OCI-M1 (cell line): ENCODE measurements around the gene MCOLN1.

Source experiments
- DNase-seq: peaks from one replicate; lab custom pipeline; 2025; lab: John Stamatoyannopoulos, UW

MCOLN1 gene

DNA sequence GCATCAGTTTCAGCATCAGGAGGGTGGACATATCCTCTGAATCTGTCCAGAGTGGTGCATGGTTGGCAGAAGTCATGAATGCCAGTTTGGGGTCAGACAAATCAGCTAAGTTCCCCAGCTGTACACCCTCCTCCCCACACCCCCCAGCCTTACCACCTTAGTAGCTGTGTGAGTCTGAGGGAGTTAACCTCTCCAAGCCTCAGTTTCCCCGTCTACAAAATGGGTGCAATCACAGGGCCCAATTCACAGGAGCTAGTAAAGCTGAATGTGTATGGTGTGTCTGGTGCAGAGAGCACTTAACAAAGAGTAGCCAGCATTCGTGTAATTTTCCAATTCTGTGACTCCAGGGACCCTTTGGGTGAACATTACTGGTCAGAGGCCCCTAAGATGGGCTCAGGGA, 19.9 kb upstream of the MCOLN1 start:
- no peak for DNase-seq

DNA sequence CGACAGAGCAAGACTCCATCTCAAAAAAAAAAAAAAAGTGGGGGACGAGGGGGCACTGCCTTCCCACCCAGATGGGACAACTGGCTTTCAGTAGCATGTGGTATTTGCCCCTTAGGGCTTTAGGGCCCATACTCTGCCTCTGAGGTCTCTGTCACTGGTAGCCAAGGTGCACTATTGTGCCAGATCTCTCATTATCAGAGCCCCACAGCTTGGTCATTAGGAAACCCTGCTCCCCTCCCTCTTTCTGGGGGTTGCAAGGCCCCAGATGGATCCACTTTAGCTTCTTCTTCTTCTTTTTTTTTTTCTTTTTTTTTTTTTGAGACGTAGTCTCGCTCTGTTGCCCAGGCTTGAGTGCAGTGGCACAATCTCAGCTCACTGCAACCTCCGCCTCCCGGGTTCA, 17.7 kb upstream of the MCOLN1 start:
- DNase-seq: no peak

DNA sequence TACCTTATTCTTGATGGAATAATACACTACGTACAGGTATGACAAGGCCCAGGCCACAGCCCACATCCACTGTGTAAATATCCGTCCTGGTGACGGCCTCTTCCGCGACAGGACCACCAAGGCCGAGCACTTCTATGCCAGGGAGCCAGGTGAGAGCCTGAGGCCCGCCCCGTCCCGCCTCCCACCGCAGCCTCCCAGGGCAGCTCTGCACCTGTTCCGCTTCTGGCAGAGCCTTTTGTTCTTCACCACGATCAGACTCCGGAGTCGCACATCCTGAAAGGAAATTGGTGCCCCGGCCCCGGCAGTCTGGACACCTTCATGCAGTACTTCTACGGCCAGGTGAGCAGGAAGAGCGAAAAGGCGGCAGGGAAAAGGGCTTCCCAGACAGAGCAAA, 17.1 kb upstream of the MCOLN1 start:
- DNase-seq: no peak

DNA sequence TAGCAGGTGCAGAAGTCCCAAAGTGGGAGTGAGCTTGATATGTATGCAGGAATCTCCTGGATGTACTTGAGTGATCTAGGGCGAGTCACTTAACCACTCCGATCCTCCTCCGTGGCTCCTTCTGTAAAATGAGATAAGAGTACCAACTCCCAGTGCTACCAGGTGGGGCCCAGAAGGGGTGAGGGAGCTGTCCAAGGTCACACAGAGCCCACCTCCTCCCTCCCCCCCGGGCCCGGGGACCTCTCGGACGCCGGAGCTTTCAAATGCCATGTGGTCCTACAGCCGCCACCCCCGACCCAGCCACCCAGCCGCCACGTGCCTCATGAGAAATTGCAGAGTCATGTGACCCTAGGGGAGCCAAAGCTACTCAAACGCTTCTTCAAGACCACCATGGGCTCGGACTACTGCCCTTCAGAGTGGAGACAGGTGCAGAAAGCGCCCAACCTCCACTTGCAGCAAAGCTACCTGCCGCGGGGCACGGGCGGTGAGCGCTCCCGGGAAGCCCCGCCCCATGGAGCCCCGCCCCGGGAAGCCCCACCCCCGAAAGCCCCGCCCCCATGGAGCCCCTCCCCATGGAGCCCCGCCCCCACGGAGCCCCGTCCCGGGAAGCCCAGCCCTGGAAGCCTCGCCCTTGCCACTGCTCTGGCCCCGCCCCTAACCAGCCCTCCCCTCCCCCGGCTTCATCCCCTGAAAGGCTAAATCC, 16.6 kb upstream of the MCOLN1 start:
- DNase-seq: peak; percentile 70

DNA sequence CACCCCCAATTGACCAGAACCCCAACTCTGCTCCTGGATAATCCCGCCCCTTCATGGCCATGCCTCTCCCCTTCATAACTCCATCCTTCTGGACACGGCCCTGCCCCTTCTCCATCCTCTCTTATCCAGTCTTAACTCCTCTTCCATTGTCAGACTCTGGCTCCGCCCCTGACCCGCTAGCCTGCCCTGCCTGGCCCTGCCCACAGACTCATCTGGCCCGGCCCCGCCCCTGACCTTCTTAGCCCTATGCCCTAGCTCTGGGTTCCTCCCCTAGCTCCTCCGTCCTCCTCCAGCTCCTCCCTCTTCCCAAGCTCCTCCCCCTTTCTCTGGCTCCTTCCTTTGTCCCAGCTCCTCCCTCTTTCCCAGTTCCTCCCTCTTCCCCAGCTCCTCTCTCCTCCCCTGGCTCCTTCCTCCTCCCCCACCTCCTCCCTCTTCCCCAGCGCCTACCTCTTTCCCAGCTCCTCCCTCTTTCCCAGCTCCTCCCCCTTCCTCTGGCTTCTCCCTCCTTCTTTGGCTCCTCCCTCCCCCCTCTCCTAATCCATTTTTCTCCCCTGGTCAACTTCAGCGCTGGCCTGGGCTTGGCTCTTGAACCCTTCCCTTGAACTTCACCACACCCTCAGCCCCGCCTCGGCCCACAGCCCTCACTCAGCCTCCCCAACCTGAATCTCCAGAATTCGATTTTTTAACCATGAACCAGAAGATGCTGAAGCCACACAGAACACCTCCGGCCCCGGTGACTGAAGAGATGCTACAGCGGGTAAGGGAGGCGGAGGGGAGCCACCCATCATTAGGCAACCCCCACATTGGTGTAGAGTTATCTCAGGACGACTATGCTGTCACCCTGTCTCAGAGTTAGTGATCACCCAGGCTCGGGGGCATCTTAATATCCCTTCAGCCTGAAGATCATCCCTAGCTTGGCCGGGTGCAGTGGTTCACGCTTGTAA, 15.8 kb upstream of the MCOLN1 start:
- peak; percentile 90 for DNase-seq

DNA sequence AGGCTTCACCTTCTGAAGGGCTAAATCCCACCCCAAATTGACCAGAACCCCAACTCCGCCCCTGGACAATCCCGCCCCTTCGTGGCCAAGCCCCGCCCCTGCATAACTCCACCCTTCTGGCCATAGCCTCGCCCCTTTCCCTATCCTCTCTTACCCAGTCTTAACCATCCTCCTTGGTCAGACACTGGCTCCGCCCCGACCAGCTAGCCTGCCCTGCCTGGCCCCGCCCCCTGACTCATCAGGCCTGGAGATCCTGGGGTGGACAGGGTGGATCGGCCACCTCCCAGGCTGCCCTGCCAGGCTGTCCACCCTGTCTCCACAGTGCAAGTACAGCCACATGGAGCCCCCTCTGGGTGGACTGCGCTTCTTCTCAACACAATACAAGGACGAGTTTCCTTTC, 14.5 kb upstream of the MCOLN1 start:
- peak; percentile 82 for DNase-seq

DNA sequence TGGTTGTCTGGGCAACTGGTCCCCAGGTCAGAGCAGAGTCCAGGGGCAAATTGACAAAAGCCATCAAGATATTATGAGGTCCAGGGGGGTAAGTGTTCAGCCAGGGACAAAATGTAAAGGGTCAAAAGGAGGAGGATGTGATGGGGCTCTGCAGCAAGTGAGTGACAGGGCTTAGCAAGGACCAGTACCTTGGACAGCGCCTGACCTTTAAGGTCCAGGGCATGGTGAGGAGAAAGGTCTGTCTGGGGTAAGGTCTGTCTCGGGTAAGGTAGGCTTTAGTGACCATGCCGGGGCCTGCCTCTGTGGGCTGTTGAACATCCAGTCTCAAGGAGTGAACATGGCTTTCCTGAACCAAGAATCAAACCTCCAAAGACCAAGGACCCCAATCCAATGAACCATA, 12.8 kb upstream of the MCOLN1 start:
- DNase-seq: peak; percentile 18

DNA sequence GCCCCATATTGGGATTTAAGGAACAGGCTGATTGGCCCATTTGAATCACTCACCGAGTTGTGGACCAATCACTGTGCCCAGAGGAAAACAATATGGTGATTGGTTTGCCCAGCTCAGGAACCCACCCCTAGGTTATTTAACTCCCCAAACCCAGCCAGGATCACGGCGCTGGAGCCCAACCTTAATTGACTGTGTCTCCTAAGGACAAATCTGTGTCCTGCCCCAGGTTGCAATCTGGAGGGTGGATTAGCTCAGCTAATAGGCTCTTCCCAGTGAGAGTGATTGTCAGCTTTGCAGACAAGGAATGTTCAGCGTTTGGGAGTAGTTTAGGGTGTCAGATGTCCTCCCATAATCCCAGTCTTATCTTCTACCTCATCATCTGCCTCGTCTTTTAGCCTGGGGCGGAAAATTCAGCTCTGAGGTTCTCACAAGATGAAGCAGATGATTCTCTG, 10.0 kb upstream of the MCOLN1 start:
- no peak for DNase-seq

DNA sequence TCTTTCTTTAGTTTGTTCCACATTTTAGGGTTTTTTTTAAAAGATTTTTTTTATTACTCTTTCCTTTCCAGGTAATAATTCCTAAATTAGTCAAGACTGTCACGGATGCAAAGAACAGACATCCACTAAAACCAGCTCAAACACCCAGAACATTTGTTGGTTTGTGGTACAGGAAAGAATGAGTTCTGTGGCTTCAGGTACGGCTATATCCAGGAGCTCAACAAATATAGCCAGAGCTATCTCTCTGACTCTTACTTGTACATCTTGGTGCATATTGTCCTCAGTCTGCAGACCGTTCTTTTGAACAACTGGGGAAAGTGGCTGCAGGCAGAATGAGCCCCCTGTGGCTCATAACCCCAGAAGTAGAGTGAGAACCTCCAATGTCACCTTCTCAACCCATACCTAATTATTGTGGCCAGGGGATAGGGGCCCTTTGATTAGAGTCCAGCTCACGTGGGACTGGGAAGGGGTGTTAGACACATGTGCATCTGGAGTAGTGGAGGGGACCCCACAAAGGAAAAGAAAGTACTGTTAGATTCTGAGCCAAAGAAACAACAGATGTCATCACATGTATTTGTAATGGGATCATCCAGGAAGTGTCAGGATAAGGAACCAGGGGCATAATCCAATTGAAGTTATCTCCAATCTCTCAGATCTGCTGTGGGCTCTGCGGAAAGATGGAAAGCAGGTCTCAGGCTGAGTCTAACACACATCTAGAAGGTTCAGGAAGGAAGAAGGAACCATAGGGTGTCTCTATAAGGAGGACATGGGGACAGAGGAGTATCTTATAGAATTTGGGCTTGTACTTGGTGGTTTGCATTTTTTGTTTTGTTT, 8.4 kb upstream of the MCOLN1 start:
- no peak for DNase-seq

DNA sequence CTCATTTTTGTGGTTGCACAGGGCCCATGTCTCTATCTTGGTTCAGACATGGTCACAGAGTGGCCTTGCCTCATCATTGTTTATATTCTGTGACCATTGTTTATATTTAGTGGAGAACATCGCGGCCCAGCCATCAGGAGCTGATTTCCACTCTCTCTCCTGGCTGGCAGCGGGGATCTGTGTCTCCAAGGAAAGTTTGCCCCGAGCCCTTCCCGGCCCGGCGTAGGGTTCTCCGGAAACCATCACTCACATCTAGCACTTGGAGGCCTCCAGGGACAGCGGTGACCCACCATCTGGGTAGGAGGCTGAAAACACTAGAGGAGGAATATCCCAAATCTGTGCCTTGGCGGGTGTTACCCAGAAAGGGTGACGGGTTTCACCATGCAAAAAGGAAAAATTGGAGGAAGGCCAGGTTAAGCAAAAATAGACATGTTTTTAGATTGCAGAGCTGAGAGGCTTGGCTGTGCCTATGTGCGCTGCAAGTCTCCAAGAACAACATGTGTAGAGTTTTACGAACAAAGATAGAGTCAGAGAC, 7.2 kb upstream of the MCOLN1 start:
- DNase-seq: no peak

DNA sequence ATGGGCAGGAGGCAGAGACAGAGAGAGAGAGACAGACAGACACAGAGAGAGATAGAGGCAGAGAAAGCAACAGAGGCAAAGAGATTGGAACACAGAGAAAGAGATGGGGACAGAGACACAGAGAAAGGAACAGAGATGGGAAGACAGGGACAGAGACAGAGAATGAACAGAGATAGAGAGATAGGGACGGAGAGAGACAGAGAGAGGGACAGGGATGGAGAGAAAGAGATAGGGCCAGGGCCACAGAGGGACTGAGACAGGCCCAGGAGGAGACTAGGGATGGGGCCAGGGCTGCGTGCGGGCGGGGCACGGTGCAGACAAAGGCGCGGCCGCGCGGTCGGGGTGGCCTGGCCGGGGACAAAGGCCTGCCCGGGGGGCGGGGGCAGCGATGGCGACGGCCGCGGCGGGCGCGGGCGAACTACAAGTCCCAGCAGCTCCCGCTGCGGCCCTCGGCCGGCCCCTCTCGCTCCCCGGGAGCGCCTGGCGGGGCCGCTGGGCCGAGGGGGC, 6.7 kb upstream of the MCOLN1 start, which contains the start of gene ZNF358:
Gene ZNF358, plus strand, starts transcription at position 459 of the 507 bp plus-strand sequence. CDS start 3,140 bp downstream, outside the sequence.
- peak; percentile 51 for DNase-seq

DNA sequence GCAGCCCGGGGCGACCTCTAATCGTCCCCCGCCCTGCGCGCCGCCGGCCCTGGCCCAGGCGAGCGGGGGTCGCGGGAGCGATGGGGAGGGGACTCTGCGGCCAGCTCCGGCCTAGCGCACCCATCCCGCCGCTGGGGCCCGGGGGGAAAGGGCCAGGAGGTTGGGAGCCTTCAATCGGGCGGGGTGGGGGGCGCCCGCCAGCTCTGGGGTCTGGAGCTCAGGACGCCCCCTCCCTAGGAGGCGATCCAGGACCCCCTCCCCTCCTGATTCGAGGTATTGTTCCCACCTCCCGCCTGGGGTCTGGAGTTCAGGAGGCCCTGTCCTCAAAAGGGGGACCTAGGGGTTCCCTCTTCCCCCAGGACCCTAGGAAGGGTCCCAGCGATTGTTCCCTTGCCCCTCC, 6.1 kb upstream of the MCOLN1 start:
- DNase-seq: no peak

DNA sequence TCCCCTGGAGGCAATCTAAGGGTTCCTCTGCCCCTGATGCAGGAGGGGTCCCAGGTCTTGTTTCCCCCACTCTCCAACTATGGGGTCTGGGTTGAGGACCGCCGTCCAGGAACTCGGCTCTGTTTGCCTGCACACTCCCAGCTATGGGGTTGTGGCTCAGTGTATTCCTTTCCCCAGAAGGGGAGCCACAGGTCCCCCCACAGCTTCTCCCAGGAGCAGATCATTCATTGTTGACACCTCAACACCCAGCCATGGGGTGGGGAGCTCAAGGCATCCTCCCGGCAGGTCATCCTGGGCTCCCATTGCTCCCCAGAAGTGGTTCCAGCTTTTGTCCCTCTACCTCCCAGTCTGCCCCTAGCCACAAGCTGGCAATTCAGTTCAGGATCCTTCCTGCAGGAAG, 5.5 kb upstream of the MCOLN1 start:
- no peak for DNase-seq

DNA sequence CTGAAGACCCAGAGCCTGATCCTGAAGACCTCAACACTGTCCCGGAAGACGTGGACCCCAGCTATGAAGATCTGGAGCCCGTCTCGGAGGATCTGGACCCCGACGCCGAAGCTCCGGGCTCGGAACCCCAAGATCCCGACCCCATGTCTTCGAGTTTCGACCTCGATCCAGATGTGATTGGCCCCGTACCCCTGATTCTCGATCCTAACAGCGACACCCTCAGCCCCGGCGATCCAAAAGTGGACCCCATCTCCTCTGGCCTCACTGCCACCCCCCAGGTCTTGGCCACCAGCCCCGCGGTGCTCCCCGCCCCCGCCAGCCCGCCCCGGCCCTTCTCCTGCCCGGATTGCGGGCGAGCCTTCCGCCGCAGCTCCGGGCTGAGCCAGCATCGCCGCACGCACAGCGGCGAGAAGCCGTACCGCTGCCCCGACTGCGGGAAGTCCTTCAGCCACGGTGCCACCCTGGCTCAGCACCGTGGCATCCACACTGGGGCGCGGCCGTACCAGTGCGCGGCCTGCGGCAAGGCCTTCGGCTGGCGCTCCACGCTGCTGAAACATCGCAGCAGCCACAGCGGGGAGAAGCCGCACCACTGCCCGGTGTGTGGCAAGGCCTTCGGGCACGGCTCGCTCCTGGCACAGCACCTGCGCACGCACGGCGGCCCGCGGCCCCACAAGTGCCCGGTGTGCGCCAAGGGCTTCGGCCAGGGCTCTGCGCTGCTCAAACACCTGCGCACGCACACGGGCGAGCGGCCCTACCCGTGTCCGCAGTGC, 2.9 kb upstream of the MCOLN1 start:
- no peak for DNase-seq

DNA sequence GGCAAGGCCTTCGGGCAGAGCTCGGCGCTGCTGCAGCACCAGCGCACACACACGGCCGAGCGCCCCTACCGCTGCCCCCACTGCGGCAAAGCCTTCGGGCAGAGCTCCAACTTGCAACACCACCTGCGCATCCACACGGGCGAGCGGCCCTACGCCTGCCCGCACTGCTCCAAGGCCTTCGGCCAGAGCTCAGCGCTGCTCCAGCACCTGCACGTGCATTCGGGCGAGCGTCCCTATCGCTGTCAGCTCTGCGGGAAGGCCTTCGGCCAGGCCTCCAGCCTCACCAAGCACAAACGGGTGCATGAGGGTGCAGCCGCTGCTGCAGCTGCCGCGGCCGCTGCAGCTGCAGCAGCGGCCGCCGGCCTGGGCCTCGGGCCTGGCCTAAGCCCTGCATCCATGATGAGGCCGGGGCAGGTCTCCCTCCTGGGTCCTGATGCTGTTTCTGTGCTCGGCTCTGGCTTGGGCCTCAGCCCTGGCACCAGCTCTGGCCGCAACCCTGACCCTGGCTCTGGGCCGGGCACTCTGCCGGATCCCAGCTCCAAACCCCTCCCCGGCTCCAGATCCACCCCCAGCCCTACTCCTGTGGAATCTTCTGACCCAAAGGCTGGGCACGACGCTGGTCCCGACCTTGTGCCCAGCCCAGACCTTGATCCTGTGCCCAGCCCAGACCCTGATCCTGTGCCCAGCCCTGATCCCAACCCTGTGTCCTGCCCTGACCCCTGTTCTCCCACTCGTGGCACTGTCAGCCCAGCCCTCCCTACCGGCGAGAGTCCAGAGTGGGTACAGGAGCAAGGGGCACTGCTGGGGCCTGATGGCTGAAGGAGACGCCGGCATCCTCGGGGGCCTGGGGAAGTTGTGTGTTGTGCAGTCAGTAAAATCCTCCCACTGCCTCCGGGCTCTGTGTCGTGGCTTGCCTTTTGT, 2.0 kb upstream of the MCOLN1 start:
- no peak for DNase-seq

DNA sequence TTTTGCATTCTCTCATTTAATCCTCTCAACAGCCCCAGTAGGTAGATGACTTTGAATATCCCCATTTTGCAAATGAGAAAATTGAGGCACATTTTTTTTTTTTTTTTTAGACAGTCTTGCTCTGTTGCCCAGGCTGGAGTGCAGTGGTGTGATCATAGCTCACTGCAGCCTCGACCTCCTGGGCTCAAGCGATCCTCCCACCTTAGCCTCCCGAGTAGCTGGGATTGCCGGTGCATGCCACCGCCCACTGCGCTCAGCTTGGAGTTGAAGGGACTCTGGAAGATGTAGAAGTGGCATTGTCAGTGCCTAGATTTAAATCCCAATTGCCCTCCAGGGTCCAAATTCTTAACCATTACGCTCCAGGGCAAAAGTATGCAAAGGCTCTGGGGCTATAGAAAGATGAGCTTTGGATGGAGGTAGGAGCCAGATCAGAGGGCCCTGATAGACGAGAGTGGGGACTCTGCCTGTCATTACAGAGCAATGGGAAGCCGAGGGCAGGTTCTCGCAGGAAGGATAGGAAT, 813 bp upstream of the MCOLN1 start:
- DNase-seq: no peak

DNA sequence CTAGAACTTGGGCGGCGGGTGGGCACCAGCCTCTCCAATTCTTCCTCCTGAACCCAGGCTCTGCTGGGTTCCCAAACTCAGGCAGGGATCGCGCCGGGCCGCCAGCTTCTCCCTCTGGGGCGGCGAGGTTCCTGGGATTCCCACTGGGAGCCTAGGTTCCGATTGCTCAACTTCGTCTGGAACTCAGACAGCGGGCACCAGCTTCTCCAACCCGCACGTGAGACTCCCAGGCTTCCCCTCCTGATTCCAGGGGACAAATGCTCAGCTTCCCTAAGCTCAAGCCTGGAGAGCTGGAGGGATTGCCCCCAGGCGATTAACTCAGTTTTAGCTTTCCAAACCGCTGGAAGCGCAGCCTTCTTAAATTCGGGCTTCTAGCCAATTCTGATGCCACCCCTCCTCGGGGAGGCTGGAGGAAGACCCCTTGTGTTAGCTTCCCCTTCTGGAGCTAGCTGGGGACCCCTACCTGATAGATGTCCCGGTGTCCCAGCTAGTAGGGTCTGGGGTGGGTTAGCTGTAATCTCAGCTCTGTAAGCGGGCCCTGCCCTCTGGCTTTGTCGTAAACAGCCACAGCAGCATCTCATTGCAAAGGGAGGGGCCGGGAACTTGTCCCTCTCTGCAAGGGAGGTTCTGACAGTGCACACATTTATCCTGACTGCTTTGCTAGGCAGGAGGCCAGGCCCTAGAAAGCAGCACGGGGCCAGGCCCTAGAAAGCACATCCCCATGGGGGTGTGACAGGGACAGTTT, 671 bp downstream of the MCOLN1 start:
- DNase-seq: peak; percentile 6

DNA sequence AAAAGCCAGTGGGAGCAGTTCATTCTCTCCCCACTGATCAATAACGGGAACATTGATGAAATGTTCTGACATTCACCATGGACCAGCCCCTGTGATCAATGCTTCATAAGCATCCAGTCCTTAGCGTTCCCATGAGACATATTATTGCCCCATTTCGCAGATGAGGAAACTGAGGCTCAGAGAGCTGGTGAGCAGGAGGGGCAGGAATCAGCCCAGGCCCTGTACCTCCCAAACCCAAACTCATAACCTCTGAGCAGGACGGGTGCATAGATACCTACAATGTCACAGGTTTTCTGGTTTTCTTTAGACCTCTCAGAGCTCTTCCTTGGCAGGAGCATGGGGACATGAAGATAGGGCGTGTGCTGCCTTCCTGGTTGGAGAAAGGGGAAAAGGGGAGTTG, 2.1 kb downstream of the MCOLN1 start:
- no peak for DNase-seq
